K562 (cell line): ENCODE results near the gene GUCA1A. TPM values are rescaled to one million over a fixed set of nuclear protein-coding genes. Genes with fewer than 3 reads are reported as not detected.
A peak's percentile ranks its signal among the peaks of the same experiment; 100 is the strongest.

ENCODE experiments used
- BRD9 ChIP-seq: fragments of 450-650 bp; IDR thresholded peaks from 2 replicates; pipeline ENCODE4 v1.6.1; 2018; ENCODE audit warnings: low read depth; ENCODE audit not compliant: partially characterized antibody
- CEBPB ChIP-seq: fragments of 450-650 bp; IDR thresholded peaks from 2 replicates; pipeline ENCODE4 v1.6.1; 2016; ENCODE audit warnings: missing genetic modification characterization, missing compliant biosample characterization
- CXXC5 ChIP-seq: fragments of 250-450 bp; sonication (Bioruptor Pico); IDR thresholded peaks from 2 replicates; pipeline ENCODE4 v1.8.0; 2022; ENCODE audit warnings: inconsistent platforms, mild to moderate bottlenecking, moderate library complexity
- FOXP1 ChIP-seq: sonication (generic); formaldehyde crosslinking; IDR thresholded peaks from 2 replicates; pipeline ENCODE4 v1.8.0; 2022; ENCODE audit warnings: mild to moderate bottlenecking, missing genetic modification reagents
- HNRNPK ChIP-seq: fragments of 200-400 bp; formaldehyde crosslinking; IDR thresholded peaks from one replicate; pipeline ENCODE4 v1.6.1; 2018; ENCODE audit warnings: mild to moderate bottlenecking, low read depth, low read length; ENCODE audit not compliant: poor library complexity, severe bottlenecking
- KLF16 ChIP-seq: IDR thresholded peaks from 2 replicates; pipeline ENCODE4 v1.6.1; 2016; ENCODE audit warnings: antibody characterized with exemption
- MAZ ChIP-seq, 2 experiments: fragments of 450-650 bp in 1 of 2; sonication (generic) in 1 of 2; formaldehyde crosslinking; IDR thresholded peaks in 1 of 2; conservative IDR thresholded peaks in 1 of 2; 2 replicates each; pipeline versions ENCODE4 v1.4.0 to v1.5.0; 2020; ENCODE audit warnings: mild to moderate bottlenecking in 1 of 2, missing genetic modification reagents in 1 of 2
- MECOM ChIP-seq: fragments of 250-450 bp; sonication (Bioruptor Pico); IDR thresholded peaks from 2 replicates; pipeline ENCODE4 v1.8.0; 2022; ENCODE audit warnings: inconsistent platforms
- MYC ChIP-seq, 2 experiments: fragments of 250-450 bp in 1 of 2; sonication (Bioruptor Pico) in 1 of 2; IDR thresholded peaks; 2 replicates each; pipeline versions ENCODE4 v1.5.1 to v1.6.1; 2012 to 2021; ENCODE audit warnings: low read depth in 2 of 2, borderline replicate concordance in 1 of 2, improper control_type of control experiment in 1 of 2, low read length in 1 of 2, mild to moderate bottlenecking in 1 of 2, moderate library complexity in 1 of 2
- NR2C1 ChIP-seq, 2 experiments: fragments of 450-650 bp; IDR thresholded peaks; 2 replicates each; pipeline ENCODE4 v1.6.1; 2017; ENCODE audit warnings: mild to moderate bottlenecking in 2 of 2, antibody characterized with exemption in 1 of 2, inconsistent platforms in 1 of 2, missing compliant biosample characterization in 1 of 2, missing genetic modification characterization in 1 of 2
- POLR2B ChIP-seq: fragments of 450-650 bp; IDR thresholded peaks from 2 replicates; pipeline ENCODE4 v1.6.1; 2018; ENCODE audit warnings: low read depth; ENCODE audit not compliant: partially characterized antibody
- RCOR1 ChIP-seq, 2 experiments: IDR thresholded peaks; 2 replicates each; pipeline ENCODE4 v1.6.1; 2012; ENCODE audit warnings: low read depth in 2 of 2, low read length in 2 of 2, borderline replicate concordance in 1 of 2, improper control_type of control experiment in 1 of 2
- SMARCA5 ChIP-seq: fragments of 450-650 bp; IDR thresholded peaks from 2 replicates; pipeline ENCODE4 v1.6.1; 2016
- SP2 ChIP-seq: IDR thresholded peaks from 2 replicates; pipeline ENCODE4 v1.6.1; 2011; ENCODE audit warnings: mild to moderate bottlenecking, low read depth, low read length, moderate library complexity; ENCODE audit not compliant: poor library complexity, severe bottlenecking; ENCODE audit errors: extremely low read depth
- TARDBP ChIP-seq: fragments of 450-650 bp; IDR thresholded peaks from 2 replicates; pipeline ENCODE4 v1.6.1; 2016
- ZNF436 ChIP-seq: fragments of 250-450, 450-650 bp; sonication (Bioruptor Pico); formaldehyde crosslinking; IDR thresholded peaks from 2 replicates; pipeline ENCODE4 v1.7.0; 2020; ENCODE audit warnings: mild to moderate bottlenecking
- polyA plus RNA-seq, 8 experiments: library from polyadenylated mRNA; depleted of rRNA in 4 of 8; stranded (reverse) in 5 of 8; unstranded in 3 of 8; fragments of >200 nt; fragmentation: Nextera tagmentation in 2 of 8; fragmentation: Illumina TruSeq in 1 of 8; extraction: Ambion mirVana in 2 of 8; extraction: Trizol in 1 of 8; gene quantifications; 2 replicates each; pipeline versions ENCODE4 v1.2.1 to v1.2.3, GENCODE V29; 2011 to 2014; ENCODE audit warnings: inconsistent platforms in 1 of 8, missing spikeins in 1 of 8
- total RNA-seq, 7 experiments: library from RNA; depleted of rRNA in 6 of 7; stranded (reverse); fragments of >200 nt in 6 of 7; fragmentation: Illumina TruSeq in 2 of 7; extraction: Trizol in 2 of 7; gene quantifications; 2 replicates each; pipeline versions ENCODE4 v1.2.1 to v1.2.3, GENCODE V29; 2011 to 2021; ENCODE audit warnings: low replicate concordance in 1 of 7
- TF ChIP-seq, protein P1 (sequence below), 2 experiments: fragments of 250-450 bp in 1 of 2; fragments of 450-650 bp in 1 of 2; sonication (Bioruptor Pico) in 1 of 2; IDR thresholded peaks; 2 replicates each; pipeline versions ENCODE4 v1.6.1 to v1.8.0; 2016 to 2021; ENCODE audit warnings: mild to moderate bottlenecking in 2 of 2, moderate library complexity in 2 of 2, missing compliant biosample characterization in 1 of 2, missing genetic modification characterization in 1 of 2
- TF ChIP-seq, protein P2 (sequence below): fragments of 450-650 bp; formaldehyde crosslinking; IDR thresholded peaks from 2 replicates; pipeline ENCODE4 v1.4.0; 2020; ENCODE audit warnings: mild to moderate bottlenecking, mixed read lengths
- TF ChIP-seq, protein P3 (sequence below): fragments of 200-800 bp; sonication (Bioruptor generic); IDR thresholded peaks from 2 replicates; pipeline ENCODE4 v1.6.1; 2017; ENCODE audit warnings: missing genetic modification characterization, missing compliant biosample characterization

GUCA1A gene
- total and polyA plus RNA-seq, 9 of the 15 experiments (the other 6 are each of a cell fraction or from before 2014, with no cell fraction given): not detected

DNA sequence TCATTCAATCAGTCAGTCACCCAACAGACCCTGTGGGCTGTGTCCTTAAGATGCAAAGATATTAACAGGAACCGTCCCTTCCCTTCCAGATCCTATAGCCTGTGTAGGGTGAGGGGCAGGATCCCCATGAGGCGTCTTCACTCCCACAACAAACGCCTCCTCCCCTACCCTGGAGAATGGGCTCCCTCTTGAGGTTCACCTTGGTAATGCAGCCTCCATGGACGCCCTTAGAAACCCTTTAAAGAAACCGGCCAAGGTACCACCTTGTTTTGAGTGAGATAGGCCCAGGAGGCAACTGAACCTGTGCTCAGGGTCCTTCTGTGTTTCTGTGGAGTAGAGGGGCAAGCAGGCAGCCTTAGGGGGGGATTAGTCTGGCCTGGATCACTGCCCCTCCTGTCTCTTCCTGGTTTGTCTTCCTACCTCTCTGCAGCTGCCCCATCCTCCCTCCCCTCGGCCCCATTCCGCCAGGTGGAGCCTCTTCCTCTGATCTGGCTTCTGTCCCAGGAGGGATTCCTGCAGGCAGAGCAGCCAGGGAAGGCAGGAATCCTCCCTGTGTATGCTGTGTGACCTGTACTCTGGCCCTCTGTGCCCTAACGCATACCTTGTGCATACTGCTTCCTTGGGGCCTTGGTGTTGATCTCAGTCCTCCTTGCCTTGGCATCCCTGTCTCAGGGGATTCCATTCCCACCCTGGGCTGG is 6.6 kb upstream of the GUCA1A start (continued):
- TF ChIP-seq, protein P1, sequence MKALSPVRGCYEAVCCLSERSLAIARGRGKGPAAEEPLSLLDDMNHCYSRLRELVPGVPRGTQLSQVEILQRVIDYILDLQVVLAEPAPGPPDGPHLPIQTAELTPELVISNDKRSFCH (CRISPR knock-in tag; IDR thresholded peaks at IDR 0.05): no peak
- TF ChIP-seq, protein P1 (tag; IDR thresholded peaks at IDR 0.05): peak; percentile 78; the same call in 1 of the 2 replicates
- TF ChIP-seq, protein P2, sequence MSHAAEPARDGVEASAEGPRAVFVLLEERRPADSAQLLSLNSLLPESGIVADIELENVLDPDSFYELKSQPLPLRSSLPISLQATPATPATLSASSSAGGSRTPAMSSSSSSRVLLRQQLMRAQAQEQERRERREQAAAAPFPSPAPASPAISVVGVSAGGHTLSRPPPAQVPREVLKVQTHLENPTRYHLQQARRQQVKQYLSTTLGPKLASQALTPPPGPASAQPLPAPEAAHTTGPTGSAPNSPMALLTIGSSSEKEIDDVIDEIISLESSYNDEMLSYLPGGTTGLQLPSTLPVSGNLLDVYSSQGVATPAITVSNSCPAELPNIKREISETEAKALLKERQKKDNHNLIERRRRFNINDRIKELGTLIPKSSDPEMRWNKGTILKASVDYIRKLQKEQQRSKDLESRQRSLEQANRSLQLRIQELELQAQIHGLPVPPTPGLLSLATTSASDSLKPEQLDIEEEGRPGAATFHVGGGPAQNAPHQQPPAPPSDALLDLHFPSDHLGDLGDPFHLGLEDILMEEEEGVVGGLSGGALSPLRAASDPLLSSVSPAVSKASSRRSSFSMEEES (CRISPR knock-in tag): no peak
- TF ChIP-seq TARDBP (peak; percentile 77; the same call in 1 of the 2 replicates), MAZ (CRISPR knock-in tag; conservative IDR thresholded peaks at IDR 0.05 in 1 of 2, IDR thresholded peaks at IDR 0.05 in 1 of 2) (peak; percentile 46 to 79), CEBPB (tag) (no peak), SP2 (no peak), CXXC5 (CRISPR knock-in tag) (peak; percentile 60), SMARCA5 (peak; percentile 64; the same call in 1 of the 2 replicates), KLF16 (peak; percentile 44; the same call in 1 of the 2 replicates), HNRNPK (no peak), MECOM (CRISPR knock-in tag) (peak; percentile 66), ZNF436 (no peak), BRD9 (peak; percentile 73), FOXP1 (CRISPR knock-in tag) (0 out of 2 replicates have a peak, but pooled peaks have one; percentile 26), NR2C1 (IDR thresholded peaks at IDR 0.05) (no peak), NR2C1 (tag; IDR thresholded peaks at IDR 0.05) (no peak), MYC (IDR thresholded peaks at IDR 0.05; ENCODE audit: low read depth, low read length) (peak; percentile 16; the same call in 1 of the 2 replicates), MYC (CRISPR knock-in tag; IDR thresholded peaks at IDR 0.05; ENCODE audit: borderline replicate concordance, low read depth) (no peak), POLR2B (no peak), RCOR1 (IDR thresholded peaks at IDR 0.05; ENCODE audit: borderline replicate concordance in 1 of 2, low read depth in 2 of 2, low read length in 2 of 2) (peak in 1 of 2 experiments; percentile 23; a peak in 1 of 4 replicates)
- TF ChIP-seq, protein P3, sequence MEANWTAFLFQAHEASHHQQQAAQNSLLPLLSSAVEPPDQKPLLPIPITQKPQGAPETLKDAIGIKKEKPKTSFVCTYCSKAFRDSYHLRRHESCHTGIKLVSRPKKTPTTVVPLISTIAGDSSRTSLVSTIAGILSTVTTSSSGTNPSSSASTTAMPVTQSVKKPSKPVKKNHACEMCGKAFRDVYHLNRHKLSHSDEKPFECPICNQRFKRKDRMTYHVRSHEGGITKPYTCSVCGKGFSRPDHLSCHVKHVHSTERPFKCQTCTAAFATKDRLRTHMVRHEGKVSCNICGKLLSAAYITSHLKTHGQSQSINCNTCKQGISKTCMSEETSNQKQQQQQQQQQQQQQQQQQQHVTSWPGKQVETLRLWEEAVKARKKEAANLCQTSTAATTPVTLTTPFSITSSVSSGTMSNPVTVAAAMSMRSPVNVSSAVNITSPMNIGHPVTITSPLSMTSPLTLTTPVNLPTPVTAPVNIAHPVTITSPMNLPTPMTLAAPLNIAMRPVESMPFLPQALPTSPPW (CRISPR knock-in tag): peak; percentile 22
